NCI-H524 (cell line): Measurements from ENCODE around the gene TMEM208.

Source experiments
- DNase-seq, 2 experiments: peaks; one replicate each; lab custom pipeline; 2025; lab: John Stamatoyannopoulos, UW

The TMEM208 gene

GRCh38 chr16:67277999-67278772 is 51.3 kb downstream of the TMEM208 start:
- DNase-seq, result no peak
